ENCODE data around the gene ZSCAN2. TPM values are rescaled to one million over a fixed set of nuclear protein-coding genes. Genes with fewer than 3 reads are reported as not detected.

Gene ZSCAN2
- total RNA-seq, 4 donors from 2014 or later, result 0.59 to 30.0 (median 5.3) TPM

DNA sequence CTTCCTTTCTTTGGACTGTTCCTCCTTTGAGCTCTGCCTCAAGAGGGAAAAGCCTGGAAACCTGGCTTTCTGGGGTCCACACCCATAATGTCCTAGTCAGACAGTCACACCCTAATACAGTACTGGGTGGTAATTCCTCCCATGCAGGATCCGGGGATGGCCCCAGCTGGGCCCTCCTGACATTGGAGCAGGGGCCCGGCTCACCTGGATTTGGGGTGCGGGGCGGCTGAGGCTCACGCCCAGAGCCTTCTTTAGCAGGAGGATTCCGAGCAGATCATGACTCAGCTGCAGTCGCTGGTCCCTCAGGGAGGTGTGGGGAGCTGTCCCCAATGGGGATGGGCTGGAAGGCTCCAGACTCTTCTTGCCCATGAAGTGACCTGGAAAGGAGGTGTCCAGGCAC lies 56.2 kb downstream of the ZSCAN2 start:
- no peaks in the 10 kb centered on the region for H3K9me3 ChIP-seq
- no peaks in the 10 kb centered on the region for H3K36me3 ChIP-seq
- H3K4me3 ChIP-seq, result no peak overlapping the region
- intact Hi-C loops (cut with DNase I; ENCODE audit: low total_unique reads), result loop anchor here (10.0 kb wide), 2 partner anchors 52 to 268 kb away; partner anchors contain the start of gene ZSCAN2
- H3K27ac ChIP-seq, result no peak overlapping the region
- no peaks in the 10 kb centered on the region for H3K27me3 ChIP-seq
- TF ChIP-seq, protein P1, sequence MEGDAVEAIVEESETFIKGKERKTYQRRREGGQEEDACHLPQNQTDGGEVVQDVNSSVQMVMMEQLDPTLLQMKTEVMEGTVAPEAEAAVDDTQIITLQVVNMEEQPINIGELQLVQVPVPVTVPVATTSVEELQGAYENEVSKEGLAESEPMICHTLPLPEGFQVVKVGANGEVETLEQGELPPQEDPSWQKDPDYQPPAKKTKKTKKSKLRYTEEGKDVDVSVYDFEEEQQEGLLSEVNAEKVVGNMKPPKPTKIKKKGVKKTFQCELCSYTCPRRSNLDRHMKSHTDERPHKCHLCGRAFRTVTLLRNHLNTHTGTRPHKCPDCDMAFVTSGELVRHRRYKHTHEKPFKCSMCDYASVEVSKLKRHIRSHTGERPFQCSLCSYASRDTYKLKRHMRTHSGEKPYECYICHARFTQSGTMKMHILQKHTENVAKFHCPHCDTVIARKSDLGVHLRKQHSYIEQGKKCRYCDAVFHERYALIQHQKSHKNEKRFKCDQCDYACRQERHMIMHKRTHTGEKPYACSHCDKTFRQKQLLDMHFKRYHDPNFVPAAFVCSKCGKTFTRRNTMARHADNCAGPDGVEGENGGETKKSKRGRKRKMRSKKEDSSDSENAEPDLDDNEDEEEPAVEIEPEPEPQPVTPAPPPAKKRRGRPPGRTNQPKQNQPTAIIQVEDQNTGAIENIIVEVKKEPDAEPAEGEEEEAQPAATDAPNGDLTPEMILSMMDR (IDR thresholded peaks at IDR 0.05), result no peak
- no peak for TF ChIP-seq POLR2A (IDR thresholded peaks at IDR 0.05)
- peaks cover 5 to 21% of the 10 kb centered on the region in 2 donors for H3K4me1 ChIP-seq
- no peak for DNase-seq

DNA sequence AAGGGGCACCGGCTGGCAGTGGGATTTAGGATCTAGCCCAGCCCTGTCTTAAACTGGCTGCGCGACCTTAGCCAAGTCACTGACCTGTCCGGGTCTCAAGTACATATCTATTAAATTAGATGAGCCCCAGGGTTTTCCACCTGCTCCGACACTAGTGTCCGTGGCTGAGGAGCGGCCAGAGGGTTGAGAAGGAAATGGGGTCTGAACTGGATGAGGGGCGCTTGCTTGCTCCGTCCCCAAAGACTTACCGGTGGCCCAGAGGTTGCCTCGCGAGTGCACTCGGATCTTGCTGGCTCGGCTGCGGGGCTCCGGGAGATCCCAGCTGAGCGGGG lies 56.9 kb downstream of the ZSCAN2 start:
- Histone ChIP-seq H3K9me3 (no peaks in the 10 kb centered on the region), H3K4me1 (peaks cover 2 to 18% of the 10 kb centered on the region in 2 donors), H3K27me3 (no peaks in the 10 kb centered on the region), H3K27ac (peak overlapping the region; percentile 82 to 92), H3K36me3 (no peaks in the 10 kb centered on the region), H3K4me3 (peak overlapping the region; percentile 35 to 60)
- intact Hi-C loops (cut with DNase I; ENCODE audit: low total_unique reads), result loop anchor here (10.0 kb wide), 2 partner anchors 53 to 267 kb away; partner anchors contain the start of gene ZSCAN2
- TF ChIP-seq, protein P1 (IDR thresholded peaks at IDR 0.05), result no peak
- TF ChIP-seq POLR2A (IDR thresholded peaks at IDR 0.05), result no peak
- peak in 1 of 2 donors; percentile 22 for DNase-seq

DNA sequence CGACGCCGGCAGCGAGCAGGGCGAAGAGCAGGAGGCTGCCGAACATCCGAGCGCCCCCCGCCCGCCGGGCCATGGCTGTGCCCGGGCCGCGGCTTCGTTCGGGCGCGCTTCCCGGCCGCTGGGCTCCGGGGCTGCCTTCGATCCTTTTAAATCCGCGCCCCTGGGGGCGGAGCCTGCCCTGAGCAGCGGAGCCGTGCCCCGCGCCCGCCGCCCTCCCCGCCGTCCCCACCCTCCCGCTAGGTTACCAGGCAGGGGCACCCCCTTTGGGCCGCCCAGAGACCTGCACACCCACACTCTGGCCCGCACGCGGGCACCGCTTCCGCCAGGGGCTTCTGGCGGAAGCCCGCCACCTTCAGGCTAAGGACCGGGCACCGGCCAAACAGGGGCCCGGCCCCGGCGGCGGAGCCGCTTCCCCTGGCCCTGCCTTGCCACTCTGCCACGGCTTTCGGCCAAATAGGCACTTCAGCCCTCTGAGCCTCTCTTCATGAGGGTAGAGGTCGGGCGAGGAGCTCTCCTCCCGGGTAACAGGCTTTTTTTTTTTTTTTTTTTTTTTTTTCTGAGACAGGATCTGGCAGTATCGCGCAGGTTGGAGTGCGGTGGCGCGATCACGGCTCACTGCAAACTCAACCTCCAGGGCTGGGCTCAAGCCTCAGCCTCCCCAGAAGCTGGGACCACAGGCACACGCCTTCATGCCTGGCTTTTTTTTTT lies 57.4 kb downstream of the ZSCAN2 start, which contains the start of gene NMB:
TSS of gene NMB (minus strand) at position 120 of the 708 bp plus-strand sequence. CDS start at position 73, 47 bp downstream.
- TF ChIP-seq, protein P1 (IDR thresholded peaks at IDR 0.05), result peak; percentile 72 to 80 (median 78)
- TF ChIP-seq POLR2A (IDR thresholded peaks at IDR 0.05), result peak in 1 of 2 donors; percentile 52
- Histone ChIP-seq H3K9me3 (no peaks in the 10 kb centered on the region), H3K36me3 (no peaks in the 10 kb centered on the region), H3K27me3 (no peaks in the 10 kb centered on the region), H3K4me1 (peaks cover 0 to 13% of the 10 kb centered on the region in 2 donors), H3K4me3 (peak within 1 kb of the TSS; percentile 35 to 60), H3K27ac (peak within 1 kb of the TSS; percentile 82 to 92)
- peak; percentile 77 to 81 for DNase-seq
- intact Hi-C loops (cut with DNase I; ENCODE audit: low total_unique reads), result loop anchor here (10.0 kb wide), 2 partner anchors 53 to 267 kb away; partner anchors contain the start of gene ZSCAN2

DNA sequence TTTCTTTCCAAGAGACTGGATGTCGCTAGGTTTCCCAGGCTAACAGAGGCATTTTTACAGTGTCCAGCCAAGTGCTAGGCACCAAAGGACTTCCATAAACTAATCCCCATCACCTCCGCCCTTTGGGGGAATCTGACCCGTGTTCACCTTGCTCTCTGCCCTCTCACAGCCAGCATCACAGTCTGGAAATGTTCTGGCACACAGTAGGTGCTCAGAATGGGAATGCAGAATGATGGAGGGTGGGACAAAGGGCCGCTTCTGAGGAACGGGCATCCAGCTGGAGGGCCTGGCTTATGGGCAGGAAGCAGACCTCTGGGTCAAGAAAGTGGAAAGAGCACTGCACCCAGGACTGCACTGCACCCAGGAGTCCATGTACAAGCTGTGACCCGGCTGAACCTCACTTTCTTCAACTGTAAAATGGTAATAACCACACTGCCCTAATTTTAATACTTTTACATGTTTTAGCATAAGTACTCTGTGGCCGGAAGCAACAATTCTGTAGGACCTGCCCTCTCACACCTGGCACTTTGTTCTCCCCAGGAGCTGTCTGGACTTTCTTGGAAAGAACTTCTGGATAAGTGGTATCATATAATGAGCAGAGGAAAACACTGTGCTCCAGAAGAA lies 58.1 kb downstream of the ZSCAN2 start:
- Histone ChIP-seq H3K36me3 (no peaks in the 10 kb centered on the region), H3K9me3 (no peaks in the 10 kb centered on the region), H3K4me3 (peak overlapping the region; percentile 35 to 60), H3K4me1 (peaks cover 0 to 8% of the 10 kb centered on the region in 2 donors), H3K27me3 (no peaks in the 10 kb centered on the region), H3K27ac (peak overlapping the region; percentile 82 to 92)
- intact Hi-C loops (cut with DNase I; ENCODE audit: low total_unique reads), result loop anchor here (10.0 kb wide), 2 partner anchors 54 to 266 kb away; partner anchors contain the start of gene ZSCAN2
- DNase-seq, result no peak
- TF ChIP-seq POLR2A (IDR thresholded peaks at IDR 0.05), result no peak
- TF ChIP-seq, protein P1 (IDR thresholded peaks at IDR 0.05), result no peak

All from uterus (tissue), 4 donors.